H1 (cell line): ENCODE measurements around the gene SLX4IP.

Experiments
- CREB1 ChIP-seq: IDR thresholded peaks from 2 replicates; pipeline ENCODE4 v1.6.1; 2012; ENCODE audit warnings: inconsistent platforms
- POLR2A ChIP-seq, 2 experiments: IDR thresholded peaks; 1 replicate in 1 of 2; 2 replicates in 1 of 2; pipeline ENCODE4 v1.6.1; 2011; ENCODE audit warnings: low read depth in 2 of 2, low read length in 2 of 2, mild to moderate bottlenecking in 2 of 2; ENCODE audit errors: control extremely low read depth in 1 of 2
- ZNF274 ChIP-seq: IDR thresholded peaks from 2 replicates; pipeline ENCODE4 v1.7.0; 2012; ENCODE audit warnings: low read length, borderline replicate concordance; ENCODE audit errors: extremely low read depth
- TF ChIP-seq, protein P1 (sequence below): IDR thresholded peaks from 2 replicates; pipeline ENCODE4 v1.6.1; 2011; ENCODE audit warnings: low read length, improper control_type of control experiment
- TF ChIP-seq, protein P2 (sequence below): IDR thresholded peaks from 2 replicates; pipeline ENCODE4 v1.6.1; 2011; ENCODE audit warnings: low read depth, mild to moderate bottlenecking, low read length; ENCODE audit not compliant: insufficient read depth
- TF ChIP-seq, protein P3 (sequence below), 3 experiments: IDR thresholded peaks; 1 replicate in 2 of 3; 2 replicates in 1 of 3; pipeline versions ENCODE4 v1.5.1 to v1.6.1; 2011; ENCODE audit warnings: low read length in 3 of 3, mild to moderate bottlenecking in 3 of 3, inconsistent platforms in 2 of 3, low read depth in 1 of 3, moderate library complexity in 1 of 3; ENCODE audit not compliant: insufficient read depth in 1 of 3; ENCODE audit errors: control extremely low read depth in 1 of 3

DNA sequence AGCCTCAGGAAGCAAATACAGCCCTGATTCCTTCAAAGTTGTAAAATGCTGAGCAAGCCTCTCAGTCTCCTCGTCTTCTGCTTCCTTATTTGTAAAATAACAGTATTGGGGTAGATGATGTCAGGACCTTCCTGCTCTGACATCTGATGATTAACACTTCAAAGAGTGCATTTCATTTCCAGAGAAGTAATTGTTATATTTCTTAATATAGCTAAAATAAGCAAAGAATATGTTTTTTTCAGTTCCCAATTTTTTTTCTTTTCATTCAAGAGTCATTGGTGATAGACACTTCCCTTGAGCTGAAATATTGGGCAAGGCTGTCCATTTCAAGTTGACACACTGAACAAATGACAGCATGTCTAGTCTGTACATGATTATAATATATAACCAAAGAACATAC is 53.4 kb downstream of the SLX4IP start:
- no peak for TF ChIP-seq CREB1
- TF ChIP-seq, protein P1, sequence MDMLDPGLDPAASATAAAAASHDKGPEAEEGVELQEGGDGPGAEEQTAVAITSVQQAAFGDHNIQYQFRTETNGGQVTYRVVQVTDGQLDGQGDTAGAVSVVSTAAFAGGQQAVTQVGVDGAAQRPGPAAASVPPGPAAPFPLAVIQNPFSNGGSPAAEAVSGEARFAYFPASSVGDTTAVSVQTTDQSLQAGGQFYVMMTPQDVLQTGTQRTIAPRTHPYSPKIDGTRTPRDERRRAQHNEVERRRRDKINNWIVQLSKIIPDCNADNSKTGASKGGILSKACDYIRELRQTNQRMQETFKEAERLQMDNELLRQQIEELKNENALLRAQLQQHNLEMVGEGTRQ = no peak
- no peak for TF ChIP-seq POLR2A (IDR thresholded peaks at IDR 0.05; ENCODE audit: control extremely low read depth in 1 of 2, low read depth in 2 of 2, low read length in 2 of 2)
- TF ChIP-seq, protein P2, sequence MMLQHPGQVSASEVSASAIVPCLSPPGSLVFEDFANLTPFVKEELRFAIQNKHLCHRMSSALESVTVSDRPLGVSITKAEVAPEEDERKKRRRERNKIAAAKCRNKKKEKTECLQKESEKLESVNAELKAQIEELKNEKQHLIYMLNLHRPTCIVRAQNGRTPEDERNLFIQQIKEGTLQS = no peak
- TF ChIP-seq, protein P3, sequence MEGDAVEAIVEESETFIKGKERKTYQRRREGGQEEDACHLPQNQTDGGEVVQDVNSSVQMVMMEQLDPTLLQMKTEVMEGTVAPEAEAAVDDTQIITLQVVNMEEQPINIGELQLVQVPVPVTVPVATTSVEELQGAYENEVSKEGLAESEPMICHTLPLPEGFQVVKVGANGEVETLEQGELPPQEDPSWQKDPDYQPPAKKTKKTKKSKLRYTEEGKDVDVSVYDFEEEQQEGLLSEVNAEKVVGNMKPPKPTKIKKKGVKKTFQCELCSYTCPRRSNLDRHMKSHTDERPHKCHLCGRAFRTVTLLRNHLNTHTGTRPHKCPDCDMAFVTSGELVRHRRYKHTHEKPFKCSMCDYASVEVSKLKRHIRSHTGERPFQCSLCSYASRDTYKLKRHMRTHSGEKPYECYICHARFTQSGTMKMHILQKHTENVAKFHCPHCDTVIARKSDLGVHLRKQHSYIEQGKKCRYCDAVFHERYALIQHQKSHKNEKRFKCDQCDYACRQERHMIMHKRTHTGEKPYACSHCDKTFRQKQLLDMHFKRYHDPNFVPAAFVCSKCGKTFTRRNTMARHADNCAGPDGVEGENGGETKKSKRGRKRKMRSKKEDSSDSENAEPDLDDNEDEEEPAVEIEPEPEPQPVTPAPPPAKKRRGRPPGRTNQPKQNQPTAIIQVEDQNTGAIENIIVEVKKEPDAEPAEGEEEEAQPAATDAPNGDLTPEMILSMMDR (IDR thresholded peaks at IDR 0.05; ENCODE audit: control extremely low read depth in 1 of 3, insufficient read depth in 1 of 3, low read depth in 1 of 3, low read length in 3 of 3) = no peak
- TF ChIP-seq ZNF274 = no peak
